Fibroblast of pulmonary artery (primary cell): ENCODE results near the gene UNC5C.

Experiments used
- DNase-seq: peaks from one replicate; pipeline ENCODE4 v3.0.0-alpha.2; 2010; ENCODE audit warnings: low read depth
- H3K4me3 ChIP-seq: replicated peaks from 2 replicates; pipeline ENCODE4 v1.5.1; 2011; ENCODE audit warnings: low read depth, mild to moderate bottlenecking, control low read depth, low read length, moderate library complexity
- CTCF ChIP-seq: IDR thresholded peaks from 2 replicates; pipeline ENCODE4 v1.5.1; 2011; ENCODE audit warnings: mild to moderate bottlenecking, control low read depth, low read length, inconsistent platforms; ENCODE audit errors: missing control alignments

UNC5C gene

GRCh38 chr4:95343235-95343634, 205.5 kb downstream of the UNC5C start:
- no peak overlapping the region for H3K4me3 ChIP-seq
- TF ChIP-seq CTCF, result no peak
- no peak for DNase-seq

DNA sequence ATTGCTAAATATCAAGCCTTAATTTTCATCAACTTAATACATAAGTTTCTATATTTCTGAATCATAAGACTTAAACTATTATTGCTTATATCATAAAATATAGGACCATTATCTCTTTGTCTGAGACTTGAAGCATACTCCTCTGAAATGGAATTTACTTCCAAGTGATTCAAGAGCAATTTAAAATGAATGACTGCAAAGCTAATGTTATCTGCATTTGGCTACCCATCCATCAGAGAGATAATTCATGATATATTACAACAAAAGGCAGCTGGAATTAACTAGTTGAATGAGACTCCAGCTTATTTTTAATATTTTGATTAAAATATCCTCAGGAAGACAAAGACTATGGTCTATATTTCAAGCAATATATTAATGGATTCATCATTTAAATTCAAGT, 208.6 kb downstream of the UNC5C start:
- no peak for DNase-seq
- no peak overlapping the region for H3K4me3 ChIP-seq
- no peak for TF ChIP-seq CTCF

GRCh38 chr4:95325665-95326064, 223.1 kb downstream of the UNC5C start:
- no peak for DNase-seq
- TF ChIP-seq CTCF, result no peak
- H3K4me3 ChIP-seq, result no peak overlapping the region

DNA sequence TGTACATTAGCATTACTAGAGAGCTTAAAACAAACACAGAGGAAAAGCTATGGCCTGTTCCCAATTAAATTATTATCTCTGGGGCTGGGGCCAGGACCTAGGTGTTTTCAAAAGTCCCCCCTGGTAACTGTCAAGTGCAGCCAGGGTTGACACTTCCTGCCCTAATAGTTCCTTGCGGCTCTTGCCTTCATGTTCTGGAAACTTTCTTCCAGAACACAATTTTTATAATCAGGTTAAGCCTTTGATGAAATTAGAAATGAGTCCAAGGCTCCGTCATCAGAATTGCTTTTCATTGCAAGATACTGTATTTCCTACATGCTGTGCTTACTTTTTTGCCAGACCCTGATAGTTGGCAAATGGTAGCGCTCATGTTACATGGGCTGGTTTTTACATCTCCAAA, 229.6 kb downstream of the UNC5C start:
- H3K4me3 ChIP-seq, result no peak overlapping the region
- no peak for DNase-seq
- TF ChIP-seq CTCF, result no peak

GRCh38 chr4:95318483-95318882, 230.3 kb downstream of the UNC5C start:
- H3K4me3 ChIP-seq, result no peak overlapping the region
- TF ChIP-seq CTCF, result no peak
- DNase-seq, result no peak

DNA sequence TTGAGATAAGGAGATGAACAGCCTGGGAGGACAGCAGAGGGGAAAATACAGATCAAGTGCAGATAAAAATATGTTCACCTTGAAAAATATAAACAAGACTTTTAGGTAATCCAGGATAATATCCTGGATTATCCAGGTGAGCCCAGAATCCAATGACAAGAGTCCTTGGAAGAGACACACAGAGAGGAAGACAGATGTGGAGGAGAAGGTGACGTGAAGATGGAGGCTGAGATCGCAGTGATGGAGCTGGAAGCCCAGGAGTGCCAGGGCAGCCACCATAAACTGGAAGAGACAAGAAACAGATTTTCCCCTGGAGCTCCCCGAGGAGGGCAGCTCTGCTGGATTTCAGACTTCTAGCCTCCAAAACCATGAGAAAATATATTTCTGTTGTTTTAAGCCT, 230.7 kb downstream of the UNC5C start:
- no peak for TF ChIP-seq CTCF
- no peak overlapping the region for H3K4me3 ChIP-seq
- DNase-seq, result no peak

DNA sequence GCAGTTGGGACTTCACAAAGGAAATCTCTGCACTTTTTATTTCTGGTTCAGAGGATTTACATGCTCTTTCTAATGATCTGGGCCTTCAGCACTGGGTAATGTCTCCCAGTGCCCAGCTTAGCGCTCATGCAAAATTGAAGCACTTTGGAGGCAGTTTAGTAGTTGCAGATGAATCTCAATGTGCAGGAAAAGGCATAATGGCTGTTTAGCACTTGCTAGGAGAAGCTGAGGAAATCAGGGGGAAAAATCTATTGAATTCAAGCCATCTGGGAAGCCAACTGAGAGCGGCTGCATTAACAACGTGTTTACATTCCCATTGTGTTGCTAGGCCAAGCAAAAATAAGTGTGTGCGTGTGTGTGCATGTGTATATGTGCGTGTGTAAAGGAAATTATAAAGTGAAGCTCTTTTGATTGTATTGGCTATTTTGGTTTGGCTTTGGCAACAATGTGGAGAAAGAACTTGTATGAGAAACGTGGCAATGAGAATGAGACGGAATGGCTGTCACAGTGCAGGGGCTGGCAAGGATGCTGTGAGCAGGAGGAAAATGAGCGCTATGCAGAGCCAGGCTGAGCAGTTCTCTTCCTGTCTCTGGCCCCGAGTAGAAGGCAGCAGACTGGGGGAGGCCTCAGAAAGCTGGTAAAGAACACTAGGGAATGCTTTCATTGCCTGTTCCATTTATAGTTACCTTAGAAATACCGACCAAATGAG, 231.5 kb downstream of the UNC5C start:
- TF ChIP-seq CTCF, result no peak
- H3K4me3 ChIP-seq, result no peak overlapping the region
- no peak for DNase-seq
